Osteocyte (in vitro differentiated cells): ENCODE data around the gene HELT. TPM values are rescaled to one million over a fixed set of nuclear protein-coding genes. Genes with fewer than 3 reads are reported as not detected.

Source experiments
- DNase-seq: peaks from one replicate; pipeline ENCODE4 v3.0.0; 2021; ENCODE audit warnings: mixed read lengths; ENCODE audit not compliant: unreplicated experiment; ENCODE audit errors: extremely low spot score
- H3K27ac Mint-ChIP-seq: one replicate; pipeline ENCODE4 v1.8.0; 2021; ENCODE audit warnings: mild to moderate bottlenecking, mixed read lengths; ENCODE audit not compliant: unreplicated experiment
- H3K27me3 Mint-ChIP-seq: one replicate; pipeline ENCODE4 v1.8.0; 2021; ENCODE audit warnings: mixed read lengths; ENCODE audit not compliant: unreplicated experiment
- H3K36me3 Mint-ChIP-seq: one replicate; pipeline ENCODE4 v1.8.0; 2021; ENCODE audit warnings: mixed read lengths; ENCODE audit not compliant: unreplicated experiment
- H3K4me1 Mint-ChIP-seq: one replicate; pipeline ENCODE4 v1.8.0; 2021; ENCODE audit warnings: mixed read lengths; ENCODE audit not compliant: unreplicated experiment
- H3K4me3 Mint-ChIP-seq: one replicate; pipeline ENCODE4 v1.8.0; 2021; ENCODE audit warnings: mild to moderate bottlenecking, moderate library complexity, mixed read lengths; ENCODE audit not compliant: unreplicated experiment
- H3K9me3 Mint-ChIP-seq: one replicate; pipeline ENCODE4 v1.8.0; 2021; ENCODE audit warnings: mixed read lengths; ENCODE audit not compliant: unreplicated experiment
- CTCF ChIP-seq: fragments of 200-600 bp; sonication (generic); IDR thresholded peaks from 2 replicates; pipeline ENCODE4 v1.5.0; 2021; ENCODE audit warnings: antibody characterized with exemption, mild to moderate bottlenecking, moderate library complexity
- total RNA-seq: library from RNA; stranded (reverse); gene quantifications from 2 replicates; pipeline ENCODE4 v1.2.1, GENCODE V29; 2021

HELT gene
- total RNA-seq, 1 donor from 2014 or later, result not detected

- no peak for DNase-seq
- H3K4me1 Mint-ChIP-seq, result peaks cover 4% of the 10 kb centered on the region
Observed at GRCh38 chr4:185066179-185066578, 47.9 kb downstream of the HELT start.

GRCh38 chr4:185068837-185069236, 50.5 kb downstream of the HELT start:
- H3K4me1 Mint-ChIP-seq, result peaks cover 4% of the 10 kb centered on the region
- no peak overlapping the region for H3K4me3 Mint-ChIP-seq
- no peak overlapping the region for H3K27ac Mint-ChIP-seq
- no peaks in the 10 kb centered on the region for H3K9me3 Mint-ChIP-seq
- no peak for DNase-seq
- no peak for TF ChIP-seq CTCF
- peaks cover 26% of the 10 kb centered on the region for H3K27me3 Mint-ChIP-seq
- no peaks in the 10 kb centered on the region for H3K36me3 Mint-ChIP-seq

More at GRCh38 chr4:185066179-185066578, 47.9 kb downstream of the HELT start:
- peaks cover 5% of the 10 kb centered on the region for H3K9me3 Mint-ChIP-seq
- no peaks in the 10 kb centered on the region for H3K36me3 Mint-ChIP-seq
- TF ChIP-seq CTCF, result no peak
- peaks cover 16% of the 10 kb centered on the region for H3K27me3 Mint-ChIP-seq
- H3K27ac Mint-ChIP-seq, result no peak overlapping the region
- H3K4me3 Mint-ChIP-seq, result no peak overlapping the region

Other genes with a start within 250 kb of the HELT start
- gene ACSL1, start 192.5 kb upstream of the HELT start, total RNA-seq, result 28.6 and 29.3 TPM in 2 replicates
- gene SLC25A4, start 124.8 kb downstream of the HELT start, total RNA-seq, result 25.6 and 27.7 TPM in 2 replicates
- gene CFAP97, start 185.5 kb downstream of the HELT start, total RNA-seq, result 45.8 and 54.0 TPM in 2 replicates
- gene SNX25, start 191.1 kb downstream of the HELT start, total RNA-seq, result 44.4 and 46.0 TPM in 2 replicates